HG02973 (cell line): ENCODE measurements around the gene CLIC6.

Source experiments
- ATAC-seq: cut with Tn5 transposase; IDR thresholded peaks from one replicate; pipeline ENCODE4 v1.9.1; 2021; ENCODE audit warnings: moderate library complexity; ENCODE audit not compliant: unreplicated experiment

Gene CLIC6

GRCh38 chr21:34762786-34763185, 94.0 kb downstream of the CLIC6 start:
- ATAC-seq: no peak

GRCh38 chr21:34764715-34765284, 96.0 kb downstream of the CLIC6 start:
- no peak for ATAC-seq

GRCh38 chr21:34765619-34766018, 96.8 kb downstream of the CLIC6 start:
- no peak for ATAC-seq

- ATAC-seq: no peak
These were observed 98.1 kb downstream of the CLIC6 start for GRCh38 chr21:34766862-34767261.
